SKM-1 treated with dmso at 0.1 percent for 144 hours (cell line): ENCODE measurements around the gene NTM.

Experiments used
- DNase-seq: peaks from one replicate; lab custom pipeline; 2025; ENCODE audit not compliant: unreplicated experiment; lab: John Stamatoyannopoulos, UW

NTM gene

DNA sequence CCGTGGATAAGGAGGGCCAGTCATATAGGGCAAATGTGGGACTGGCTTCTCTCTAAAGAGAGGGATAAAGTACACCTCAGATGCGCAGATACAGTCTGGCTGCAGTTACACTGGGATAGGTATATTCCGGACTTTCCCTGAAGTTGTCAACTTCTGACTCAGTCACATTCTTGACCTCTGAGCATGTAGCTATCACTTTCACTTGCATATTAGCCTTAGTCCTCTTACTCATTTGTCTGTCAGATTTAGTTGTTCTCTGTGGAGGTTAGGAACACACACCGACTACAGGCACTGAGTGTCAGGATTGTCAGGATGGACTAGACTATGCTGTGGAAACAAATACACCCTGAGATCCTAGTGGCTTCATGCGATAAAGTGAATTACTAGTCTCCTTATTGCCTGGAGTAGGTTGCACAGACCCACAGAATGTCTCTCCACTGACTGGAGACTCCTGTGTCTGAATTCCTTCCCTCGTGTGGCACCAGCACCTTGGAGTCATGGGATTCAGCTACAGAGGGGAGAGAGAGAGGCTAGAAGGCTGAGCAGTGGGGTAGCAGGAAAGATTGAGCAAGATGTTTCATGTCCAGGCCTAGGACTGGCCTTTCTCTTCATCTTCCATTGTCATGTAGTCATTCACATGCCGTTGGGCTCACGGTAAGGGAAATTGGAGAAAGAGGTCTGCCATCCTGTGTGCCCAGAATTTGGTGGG is 654.3 kb downstream of the NTM start:
- DNase-seq: no peak

DNA sequence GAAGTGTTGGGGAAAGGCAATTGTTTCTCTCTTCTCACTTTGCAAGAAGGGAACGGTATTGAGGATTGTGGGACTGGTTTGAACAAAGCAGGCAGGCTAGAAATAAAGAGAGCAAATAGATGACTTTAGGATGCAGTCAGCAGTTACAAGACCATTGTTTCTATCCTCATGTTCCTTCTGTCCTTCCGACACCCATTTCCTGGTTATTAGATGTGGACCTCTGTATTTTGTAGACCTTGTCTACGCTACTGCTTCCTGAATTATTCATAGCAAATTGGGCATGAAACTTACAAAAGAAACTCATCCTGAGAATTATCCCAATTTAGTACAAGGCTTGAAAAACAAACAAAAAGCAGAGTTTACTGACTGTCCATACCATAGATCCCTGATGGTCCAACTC is 656.3 kb downstream of the NTM start:
- no peak for DNase-seq

DNA sequence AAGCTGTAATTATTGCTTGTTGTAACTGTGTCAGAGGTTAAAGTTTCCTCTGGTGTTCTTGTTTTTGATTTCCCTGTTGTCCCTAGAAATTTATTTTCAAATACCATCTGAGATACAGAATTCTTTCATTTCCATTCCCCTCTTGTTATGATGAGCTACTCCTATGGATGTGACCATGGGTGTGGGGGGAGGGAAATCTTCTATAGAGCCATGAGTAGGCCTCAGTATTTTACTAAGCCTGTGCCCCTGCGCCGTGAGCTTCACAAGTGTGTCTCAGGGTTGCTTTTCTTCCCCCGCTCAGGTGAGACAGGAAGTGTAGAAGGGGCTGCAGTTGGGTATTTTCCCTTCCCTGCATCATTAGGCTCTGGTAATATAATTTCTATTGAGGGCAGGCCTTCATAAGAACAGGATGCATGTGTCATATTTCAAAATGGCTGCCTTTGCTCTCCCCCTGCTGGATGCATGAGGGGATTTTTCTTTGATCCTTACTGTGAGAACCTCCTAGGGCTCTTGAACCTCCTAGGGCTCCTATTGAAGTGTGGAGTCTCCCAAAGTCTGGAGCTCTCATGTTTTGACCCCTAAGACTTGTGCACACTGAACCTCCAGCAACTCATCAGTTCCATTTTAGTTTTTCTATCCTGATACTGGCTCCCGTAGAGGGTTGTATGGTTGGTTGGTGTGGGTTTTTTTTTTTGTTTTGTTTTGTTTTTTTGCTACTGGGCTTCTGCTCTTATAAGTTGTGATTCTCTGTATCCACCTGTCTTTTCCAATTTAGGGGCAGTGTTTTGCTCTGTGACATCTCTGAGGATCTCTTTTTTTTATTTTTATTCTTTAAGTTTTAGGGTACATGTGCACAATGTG is 658.2 kb downstream of the NTM start:
- no peak for DNase-seq

DNA sequence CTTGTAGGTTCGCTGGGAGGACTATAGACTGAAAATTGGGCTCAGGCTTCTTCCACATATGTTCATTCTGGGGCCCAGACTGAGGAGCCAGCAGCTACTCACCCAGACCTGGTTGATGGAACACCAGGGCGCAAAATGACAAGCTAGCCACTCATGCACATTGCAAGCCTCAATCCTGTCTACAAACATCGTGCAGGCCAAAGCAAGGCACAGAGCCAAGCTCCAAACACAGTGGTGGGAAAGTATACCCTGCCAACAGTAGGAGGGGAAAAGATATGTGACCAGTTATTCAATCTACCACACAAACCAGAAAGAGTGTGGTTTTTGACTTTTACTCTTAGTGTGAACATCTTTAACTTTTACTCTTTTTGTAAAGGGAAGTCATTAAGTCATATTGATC is 660.5 kb downstream of the NTM start:
- DNase-seq: no peak

DNA sequence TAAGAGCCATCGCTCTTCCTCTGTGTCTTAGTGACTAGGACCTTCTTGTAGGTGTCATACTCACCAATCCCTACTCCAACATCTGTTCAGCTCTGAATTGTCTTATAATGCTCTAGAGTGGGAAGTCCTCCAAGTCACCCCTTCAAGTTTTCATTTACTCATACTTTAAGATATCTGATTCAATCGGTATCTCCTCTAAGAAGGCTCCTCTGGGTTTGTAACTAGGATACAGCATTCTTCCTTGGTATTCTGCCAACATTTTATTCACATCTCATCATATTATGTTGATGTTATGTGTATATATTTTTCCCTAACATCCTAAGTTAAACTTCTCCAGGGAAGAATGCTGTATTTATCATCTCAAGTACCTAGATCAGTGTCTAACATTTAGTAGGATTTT is 662.1 kb downstream of the NTM start:
- DNase-seq: no peak

DNA sequence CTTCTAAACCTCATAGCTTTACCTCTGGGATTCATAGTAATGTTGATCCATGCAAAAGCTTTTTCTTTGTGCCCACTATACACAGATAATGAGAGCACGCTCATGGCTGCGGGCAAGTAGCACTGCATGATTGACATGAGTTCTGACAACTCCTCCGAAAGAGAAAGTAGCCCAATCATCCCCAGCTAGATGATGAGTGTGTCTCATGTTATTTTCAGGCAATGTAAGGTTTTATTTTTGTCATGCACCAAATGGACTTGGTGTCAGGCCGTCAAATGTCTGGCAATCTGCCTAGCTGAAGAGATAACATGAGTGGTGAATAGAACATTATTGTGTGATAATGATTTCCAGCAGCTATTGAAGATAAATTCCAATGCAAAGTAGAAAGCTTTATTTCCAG is 662.6 kb downstream of the NTM start:
- no peak for DNase-seq

DNA sequence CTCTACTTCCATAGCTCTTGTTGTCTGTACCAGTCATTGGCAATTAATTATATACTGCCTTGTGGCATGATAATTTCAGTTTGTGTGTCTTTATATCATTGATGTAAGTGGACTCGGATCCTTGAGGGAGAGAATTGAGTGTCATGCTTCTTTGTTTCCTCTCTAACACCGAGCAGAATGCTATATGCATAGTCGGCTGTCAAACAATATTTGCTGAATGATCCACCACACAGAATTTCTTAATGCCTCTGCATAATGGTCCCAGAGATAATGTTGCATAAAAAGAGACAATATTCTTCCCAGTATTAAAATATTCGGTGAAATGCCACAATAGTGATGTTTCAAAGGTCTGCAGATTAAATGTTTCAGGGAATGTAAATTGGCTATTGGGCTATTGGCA is 664.8 kb downstream of the NTM start:
- no peak for DNase-seq

DNA sequence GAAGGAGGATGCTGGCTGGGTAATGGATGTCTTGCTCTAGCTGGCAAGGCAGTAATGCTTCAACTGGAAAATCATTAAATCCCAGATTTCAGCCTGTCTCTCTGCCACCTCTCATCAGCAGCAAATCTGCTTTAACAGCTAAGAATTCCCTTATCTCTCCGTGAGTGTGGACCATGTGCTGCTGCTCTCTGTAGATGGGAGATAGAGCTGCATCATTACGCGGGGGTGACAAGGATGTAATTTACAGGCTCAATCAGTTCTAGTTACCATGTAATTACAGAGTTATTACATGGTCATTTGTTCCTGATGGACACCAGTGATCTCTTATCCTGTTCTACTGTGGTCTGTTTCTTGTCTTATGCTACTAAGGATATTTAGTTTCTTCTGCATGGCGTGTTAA is 665.4 kb downstream of the NTM start:
- no peak for DNase-seq

DNA sequence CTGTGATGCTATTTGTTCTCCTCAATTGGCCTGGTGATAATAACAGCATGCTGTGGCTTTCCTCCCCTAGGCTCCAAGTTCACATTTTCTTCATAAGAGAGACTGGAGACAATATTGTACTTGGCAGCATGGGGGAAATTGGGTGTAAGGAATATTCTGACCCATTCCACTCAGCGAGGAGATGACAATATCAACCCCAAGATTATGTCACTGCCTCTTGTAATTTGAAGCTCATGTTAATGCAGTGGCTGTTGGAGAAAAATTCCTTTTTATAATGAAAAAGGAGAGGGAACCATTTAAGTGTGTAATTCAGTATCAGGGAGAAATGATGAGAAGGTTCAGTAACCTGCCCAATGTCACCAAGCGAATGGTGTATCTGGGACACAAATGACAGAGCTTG is 665.8 kb downstream of the NTM start:
- DNase-seq: no peak

DNA sequence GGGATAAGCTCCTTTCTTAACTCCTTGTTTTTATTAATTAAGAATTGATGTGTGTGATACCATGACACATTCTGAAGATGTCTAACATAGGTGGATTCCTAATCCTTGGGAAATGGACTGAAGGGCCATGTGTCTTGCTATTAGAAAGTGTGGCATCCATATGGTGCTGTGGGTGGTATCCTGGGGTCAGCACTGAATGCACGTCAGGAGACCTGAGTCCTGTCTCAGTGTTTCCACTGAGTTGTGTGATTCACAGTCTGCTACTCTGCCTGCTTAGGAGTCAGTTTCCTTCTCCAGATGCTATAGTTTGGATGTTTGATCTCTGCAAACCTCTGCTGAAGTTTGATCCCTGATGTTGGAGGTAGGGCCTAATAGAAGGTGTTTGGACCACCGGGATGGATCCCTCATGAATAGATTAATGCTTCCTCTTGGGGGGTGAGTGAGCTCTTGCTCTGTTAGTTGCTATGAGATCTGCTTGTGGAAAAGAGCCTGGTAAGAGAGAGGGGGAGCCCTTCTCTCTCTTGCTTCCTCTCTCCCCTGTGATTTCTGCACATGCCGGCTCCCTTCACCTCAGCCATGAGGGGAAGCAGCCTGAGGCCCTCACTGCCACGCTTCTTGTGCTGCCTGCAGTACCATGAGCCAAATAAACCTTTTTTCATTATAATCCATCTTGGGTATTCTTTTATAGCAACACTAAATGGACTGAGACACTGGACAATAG is 666.5 kb downstream of the NTM start:
- DNase-seq: no peak

DNA sequence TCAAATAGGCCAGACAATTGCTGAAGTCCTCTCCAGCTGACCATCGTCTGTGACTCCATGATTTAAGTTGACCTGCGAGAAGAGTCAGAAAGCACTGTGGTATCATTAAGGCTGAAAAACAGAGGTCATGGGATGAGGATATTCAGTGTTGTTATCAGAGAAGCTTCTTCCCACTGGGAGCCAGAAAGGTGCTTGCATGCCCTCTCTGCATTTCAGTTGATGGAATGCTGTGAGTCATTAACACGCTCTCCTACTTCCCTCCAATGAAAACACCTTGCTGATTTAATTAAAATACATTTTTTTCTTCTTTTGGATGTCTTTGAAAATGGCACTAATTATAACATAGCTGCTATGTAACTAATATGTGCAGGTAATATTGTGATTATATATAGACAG is 667.0 kb downstream of the NTM start:
- no peak for DNase-seq

DNA sequence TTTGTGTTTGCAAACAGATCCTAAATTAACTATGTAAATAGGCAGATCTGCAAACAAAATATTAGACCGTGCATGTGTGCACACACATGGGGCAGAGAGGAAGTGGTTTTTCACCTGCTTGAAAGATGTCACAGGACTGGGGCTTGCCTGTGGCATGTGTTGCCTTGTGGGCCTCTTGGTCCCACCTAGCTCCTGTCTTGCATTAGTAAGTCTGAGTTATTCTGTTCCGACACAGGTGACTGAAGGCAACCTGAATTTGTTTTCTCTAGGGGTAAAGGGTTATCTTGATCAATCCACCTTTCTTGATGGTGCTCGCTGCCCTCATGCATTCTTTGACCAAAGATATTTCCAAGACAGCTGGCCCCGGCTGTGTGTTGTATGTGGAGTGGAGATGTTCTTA is 667.5 kb downstream of the NTM start:
- DNase-seq: no peak

DNA sequence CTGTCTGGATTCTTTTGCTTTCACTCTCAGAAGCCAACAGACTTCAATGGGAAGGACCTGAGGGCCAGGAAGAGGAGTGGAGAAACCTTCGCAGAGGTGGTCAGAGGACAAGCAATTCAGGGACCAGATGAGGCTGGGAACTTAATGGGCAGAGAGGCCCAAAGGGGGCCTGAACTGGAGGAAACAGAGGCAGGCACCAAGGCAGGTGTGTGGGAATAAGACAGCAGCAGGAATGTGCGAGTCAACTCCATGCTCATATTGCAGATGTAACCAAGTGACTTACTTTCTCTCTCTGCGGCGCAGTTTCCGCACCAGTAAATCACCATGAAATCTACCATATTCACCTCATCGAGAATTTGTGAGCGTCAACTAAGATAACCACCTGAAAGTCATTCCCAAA is 669.1 kb downstream of the NTM start:
- DNase-seq: no peak

DNA sequence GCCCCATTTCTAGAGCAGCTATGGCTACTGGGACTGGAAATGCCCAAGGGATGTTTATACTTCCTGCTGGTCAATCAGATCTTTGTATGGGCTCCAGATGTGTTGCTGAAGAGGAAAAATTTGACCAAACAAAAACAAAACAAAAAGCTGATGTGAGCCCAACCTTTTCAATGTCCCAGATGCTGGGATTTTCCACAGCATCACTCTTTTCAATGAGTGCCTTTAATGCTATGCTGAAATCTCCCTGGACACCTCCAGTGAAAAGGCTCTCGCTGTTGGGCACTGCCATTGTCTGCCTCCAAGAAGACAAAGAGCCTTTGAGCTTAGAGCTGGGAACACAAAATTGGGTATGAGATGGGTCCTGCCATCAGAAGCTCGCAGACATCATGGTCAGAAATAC is 671.9 kb downstream of the NTM start:
- no peak for DNase-seq

DNA sequence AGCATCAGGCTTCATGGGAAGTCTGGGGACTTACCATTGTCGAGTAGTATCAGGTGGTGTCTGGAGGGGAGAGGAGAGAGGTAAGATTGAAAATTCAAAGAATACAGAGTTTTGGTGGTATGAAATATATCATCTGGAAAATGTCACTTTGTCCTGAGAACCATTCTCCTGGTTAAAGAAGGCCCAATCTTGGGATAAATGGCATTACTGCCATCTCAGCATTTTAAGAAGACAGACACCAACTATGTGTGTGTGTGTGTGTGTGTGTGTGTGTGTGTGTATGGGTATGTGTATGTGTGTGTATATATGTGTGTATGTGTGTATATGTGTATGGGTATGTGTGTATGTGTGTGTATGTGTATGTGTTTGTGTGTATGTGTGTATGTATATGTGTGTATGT is 673.3 kb downstream of the NTM start:
- DNase-seq: no peak

DNA sequence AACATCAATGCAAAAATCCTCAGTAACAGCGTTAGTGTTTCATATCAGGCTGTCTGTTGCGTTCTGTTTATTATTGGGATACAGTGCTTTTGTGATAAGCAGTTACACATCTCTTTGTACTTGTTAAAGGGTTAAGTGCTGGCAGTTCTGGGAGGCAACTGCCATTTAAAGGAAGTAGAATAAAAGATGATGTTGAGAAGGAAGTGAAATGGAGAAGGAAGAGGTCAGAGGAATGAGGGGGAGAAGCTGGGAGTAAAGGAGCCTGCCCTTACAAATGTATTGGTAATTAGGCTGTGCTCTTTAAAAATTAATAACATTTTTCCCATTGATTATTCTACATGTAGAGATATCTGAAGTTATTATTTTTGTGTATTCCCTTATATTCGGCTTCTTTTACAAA is 674.7 kb downstream of the NTM start:
- peak; percentile 53 for DNase-seq

DNA sequence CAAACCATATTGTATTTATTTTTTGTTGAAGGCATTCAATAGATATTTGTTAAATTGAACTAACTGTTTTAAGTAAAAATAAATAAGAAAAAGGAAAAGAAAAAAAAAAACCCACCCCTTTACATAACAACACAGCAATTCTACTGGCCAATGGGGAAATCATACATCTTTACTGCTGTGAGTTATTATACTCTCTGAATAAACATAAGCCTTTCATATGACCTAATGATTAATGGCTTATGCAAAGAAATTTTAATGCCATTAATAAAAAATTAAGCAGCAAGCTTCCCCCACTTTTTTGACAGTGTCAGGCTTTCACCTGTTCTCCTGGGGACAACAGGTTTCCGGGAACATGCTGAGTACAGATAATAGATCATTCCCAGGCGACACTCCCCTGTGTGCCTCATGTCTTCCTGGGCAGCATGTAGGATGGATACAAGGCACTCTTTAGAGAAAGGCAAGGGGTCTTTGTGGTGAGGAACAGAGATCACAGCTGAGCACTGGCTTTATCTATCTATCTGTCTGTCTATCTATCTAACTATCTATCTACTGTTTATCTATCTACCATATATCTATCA is 676.0 kb downstream of the NTM start:
- DNase-seq: no peak

DNA sequence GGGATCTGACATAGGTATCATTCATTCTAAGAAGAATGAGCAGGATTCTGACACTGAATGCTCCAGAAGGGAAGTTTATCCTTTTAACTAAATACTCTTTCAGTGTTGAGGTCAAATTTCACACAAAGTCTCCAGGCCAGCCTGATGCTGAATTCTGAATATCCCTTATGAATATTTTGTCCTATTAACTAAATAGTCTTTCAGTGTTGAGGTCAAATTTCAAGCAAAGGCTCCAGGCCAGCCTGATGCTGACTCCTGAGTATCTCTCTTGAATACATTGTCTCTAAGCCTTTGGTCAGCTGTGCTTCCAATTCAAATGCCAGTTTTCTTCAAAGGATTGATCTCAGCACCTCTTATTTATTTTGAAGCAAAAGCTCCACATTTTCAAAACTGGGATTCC is 676.8 kb downstream of the NTM start:
- no peak for DNase-seq

DNA sequence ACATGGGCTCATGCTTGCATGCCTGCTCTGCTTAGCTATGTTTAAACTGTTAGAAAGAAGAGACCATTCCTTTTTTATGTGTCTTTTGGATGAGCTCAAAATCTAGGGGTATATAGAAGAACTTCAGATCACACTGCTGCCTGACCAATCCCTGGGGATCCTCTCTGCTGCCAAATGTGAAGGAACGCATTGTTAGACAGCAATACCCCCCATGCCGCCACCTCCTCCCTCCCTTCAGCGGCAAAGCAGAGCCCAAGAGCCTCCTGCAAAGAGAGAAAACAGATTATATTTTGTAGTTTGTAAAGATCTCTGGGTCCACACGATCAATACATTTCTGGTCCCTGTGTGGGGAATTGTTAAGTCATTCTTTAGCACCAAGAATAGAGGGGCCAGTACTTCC is 677.6 kb downstream of the NTM start:
- no peak for DNase-seq

DNA sequence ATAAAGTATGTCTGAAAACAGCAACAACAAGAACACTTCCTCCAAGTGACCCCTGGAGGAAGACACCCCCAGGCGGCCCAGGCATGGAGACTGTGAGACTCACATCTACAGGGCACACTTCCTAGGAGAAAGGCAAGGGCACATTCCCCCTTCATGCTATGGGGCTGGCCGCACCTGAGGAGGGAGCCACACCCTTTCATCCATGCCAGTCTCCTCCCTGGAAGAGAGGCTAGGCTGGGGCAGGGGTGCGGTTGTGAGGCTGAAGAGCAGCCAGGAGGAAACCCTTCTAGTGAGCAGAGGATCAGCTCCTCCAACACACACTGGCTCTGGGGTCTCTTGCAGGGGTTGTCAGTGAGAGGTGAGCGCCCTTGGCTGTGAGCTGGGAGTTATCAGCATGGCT is 678.8 kb downstream of the NTM start:
- no peak for DNase-seq

DNA sequence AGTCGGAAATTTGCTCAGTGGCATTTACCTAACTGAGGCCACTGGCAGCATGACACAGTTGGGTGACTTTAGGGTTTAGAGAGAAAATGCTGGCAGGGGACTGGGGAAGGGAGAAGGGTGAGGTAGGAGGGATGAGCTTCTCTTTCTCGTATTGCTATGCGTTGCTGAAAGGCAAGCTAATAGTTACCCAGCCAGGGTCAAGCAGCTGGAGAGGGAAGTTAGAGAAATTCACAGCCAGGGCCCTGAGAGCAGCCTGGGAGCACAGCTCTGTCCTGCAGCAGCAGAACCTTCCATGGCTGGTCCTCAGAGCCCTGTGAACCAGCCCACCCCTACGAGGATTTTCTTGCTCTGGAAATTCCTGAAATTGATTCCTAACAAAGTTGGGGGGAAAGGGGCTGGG is 679.6 kb downstream of the NTM start:
- peak; percentile 12 for DNase-seq
